Measurements from ENCODE around the gene HOXB7.

DNA sequence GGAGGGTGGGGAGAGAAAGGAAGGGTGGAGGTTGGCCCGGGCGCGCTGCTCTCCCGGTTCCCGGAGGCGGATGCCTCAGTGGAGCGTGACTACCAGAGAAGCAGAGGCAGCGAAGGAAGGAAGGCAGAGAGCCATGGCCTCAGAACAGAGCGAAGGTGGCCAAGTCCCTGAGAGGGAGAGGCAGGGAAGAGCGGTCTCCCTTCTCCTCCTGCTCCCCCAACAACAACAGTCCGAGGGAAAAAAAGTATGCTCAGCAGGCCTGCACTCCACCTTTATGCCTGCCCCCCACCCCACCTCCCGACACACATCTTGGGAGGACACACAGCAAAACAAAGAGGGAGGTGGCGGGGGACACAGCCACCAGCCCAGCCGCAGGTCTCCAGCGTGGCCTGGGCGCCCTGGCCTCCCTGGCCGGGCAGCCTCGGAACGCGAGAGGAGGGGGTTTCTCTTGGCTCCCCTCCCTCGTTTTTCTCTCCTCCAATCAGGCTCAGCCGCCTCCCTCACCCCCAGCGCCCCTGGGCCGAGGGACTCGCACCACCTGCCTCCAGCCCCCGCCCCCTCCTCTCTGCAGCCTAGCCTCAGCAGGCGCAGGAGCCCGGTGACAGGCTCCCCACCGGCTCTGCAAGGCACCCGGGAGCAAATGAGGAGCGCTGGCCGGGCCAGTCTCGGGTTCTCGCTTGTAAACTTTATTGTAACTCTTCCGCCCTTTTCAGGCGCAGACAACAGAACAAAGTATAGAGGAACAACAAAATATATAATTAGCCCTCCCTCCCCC lies 1.1 kb upstream of the HOXB7 start:
- TF ChIP-seq, protein P1, sequence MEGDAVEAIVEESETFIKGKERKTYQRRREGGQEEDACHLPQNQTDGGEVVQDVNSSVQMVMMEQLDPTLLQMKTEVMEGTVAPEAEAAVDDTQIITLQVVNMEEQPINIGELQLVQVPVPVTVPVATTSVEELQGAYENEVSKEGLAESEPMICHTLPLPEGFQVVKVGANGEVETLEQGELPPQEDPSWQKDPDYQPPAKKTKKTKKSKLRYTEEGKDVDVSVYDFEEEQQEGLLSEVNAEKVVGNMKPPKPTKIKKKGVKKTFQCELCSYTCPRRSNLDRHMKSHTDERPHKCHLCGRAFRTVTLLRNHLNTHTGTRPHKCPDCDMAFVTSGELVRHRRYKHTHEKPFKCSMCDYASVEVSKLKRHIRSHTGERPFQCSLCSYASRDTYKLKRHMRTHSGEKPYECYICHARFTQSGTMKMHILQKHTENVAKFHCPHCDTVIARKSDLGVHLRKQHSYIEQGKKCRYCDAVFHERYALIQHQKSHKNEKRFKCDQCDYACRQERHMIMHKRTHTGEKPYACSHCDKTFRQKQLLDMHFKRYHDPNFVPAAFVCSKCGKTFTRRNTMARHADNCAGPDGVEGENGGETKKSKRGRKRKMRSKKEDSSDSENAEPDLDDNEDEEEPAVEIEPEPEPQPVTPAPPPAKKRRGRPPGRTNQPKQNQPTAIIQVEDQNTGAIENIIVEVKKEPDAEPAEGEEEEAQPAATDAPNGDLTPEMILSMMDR (IDR thresholded peaks at IDR 0.05; ENCODE audit: low read depth, low read length, missing input control): no peak
- TF ChIP-seq, protein P2, sequence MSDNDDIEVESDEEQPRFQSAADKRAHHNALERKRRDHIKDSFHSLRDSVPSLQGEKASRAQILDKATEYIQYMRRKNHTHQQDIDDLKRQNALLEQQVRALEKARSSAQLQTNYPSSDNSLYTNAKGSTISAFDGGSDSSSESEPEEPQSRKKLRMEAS (IDR thresholded peaks at IDR 0.05): no peak
- TF ChIP-seq JUND (IDR thresholded peaks at IDR 0.05): no peak
- TF ChIP-seq YY1 (IDR thresholded peaks at IDR 0.05): no peak
- TF ChIP-seq NR2F2 (IDR thresholded peaks at IDR 0.05): no peak
- TF ChIP-seq GABPA (IDR thresholded peaks at IDR 0.05 in 1 of 2, conservative IDR thresholded peaks at IDR 0.05 in 1 of 2): no peak
- no peak for TF ChIP-seq HNF4A (conservative IDR thresholded peaks at IDR 0.05)
- TF ChIP-seq, protein P3, sequence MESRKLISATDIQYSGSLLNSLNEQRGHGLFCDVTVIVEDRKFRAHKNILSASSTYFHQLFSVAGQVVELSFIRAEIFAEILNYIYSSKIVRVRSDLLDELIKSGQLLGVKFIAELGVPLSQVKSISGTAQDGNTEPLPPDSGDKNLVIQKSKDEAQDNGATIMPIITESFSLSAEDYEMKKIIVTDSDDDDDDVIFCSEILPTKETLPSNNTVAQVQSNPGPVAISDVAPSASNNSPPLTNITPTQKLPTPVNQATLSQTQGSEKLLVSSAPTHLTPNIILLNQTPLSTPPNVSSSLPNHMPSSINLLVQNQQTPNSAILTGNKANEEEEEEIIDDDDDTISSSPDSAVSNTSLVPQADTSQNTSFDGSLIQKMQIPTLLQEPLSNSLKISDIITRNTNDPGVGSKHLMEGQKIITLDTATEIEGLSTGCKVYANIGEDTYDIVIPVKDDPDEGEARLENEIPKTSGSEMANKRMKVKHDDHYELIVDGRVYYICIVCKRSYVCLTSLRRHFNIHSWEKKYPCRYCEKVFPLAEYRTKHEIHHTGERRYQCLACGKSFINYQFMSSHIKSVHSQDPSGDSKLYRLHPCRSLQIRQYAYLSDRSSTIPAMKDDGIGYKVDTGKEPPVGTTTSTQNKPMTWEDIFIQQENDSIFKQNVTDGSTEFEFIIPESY (IDR thresholded peaks at IDR 0.05): no peak
- no peak for TF ChIP-seq RAD21 (IDR thresholded peaks at IDR 0.05)
- no peak for TF ChIP-seq EGR1 (IDR thresholded peaks at IDR 0.05; ENCODE audit: low read depth in 2 of 2)
- TF ChIP-seq HNF4G (IDR thresholded peaks at IDR 0.05): no peak
- TF ChIP-seq SP1 (IDR thresholded peaks at IDR 0.05): no peak
- TF ChIP-seq FOXA1 (IDR thresholded peaks at IDR 0.05): no peak
- TF ChIP-seq, protein P4, sequence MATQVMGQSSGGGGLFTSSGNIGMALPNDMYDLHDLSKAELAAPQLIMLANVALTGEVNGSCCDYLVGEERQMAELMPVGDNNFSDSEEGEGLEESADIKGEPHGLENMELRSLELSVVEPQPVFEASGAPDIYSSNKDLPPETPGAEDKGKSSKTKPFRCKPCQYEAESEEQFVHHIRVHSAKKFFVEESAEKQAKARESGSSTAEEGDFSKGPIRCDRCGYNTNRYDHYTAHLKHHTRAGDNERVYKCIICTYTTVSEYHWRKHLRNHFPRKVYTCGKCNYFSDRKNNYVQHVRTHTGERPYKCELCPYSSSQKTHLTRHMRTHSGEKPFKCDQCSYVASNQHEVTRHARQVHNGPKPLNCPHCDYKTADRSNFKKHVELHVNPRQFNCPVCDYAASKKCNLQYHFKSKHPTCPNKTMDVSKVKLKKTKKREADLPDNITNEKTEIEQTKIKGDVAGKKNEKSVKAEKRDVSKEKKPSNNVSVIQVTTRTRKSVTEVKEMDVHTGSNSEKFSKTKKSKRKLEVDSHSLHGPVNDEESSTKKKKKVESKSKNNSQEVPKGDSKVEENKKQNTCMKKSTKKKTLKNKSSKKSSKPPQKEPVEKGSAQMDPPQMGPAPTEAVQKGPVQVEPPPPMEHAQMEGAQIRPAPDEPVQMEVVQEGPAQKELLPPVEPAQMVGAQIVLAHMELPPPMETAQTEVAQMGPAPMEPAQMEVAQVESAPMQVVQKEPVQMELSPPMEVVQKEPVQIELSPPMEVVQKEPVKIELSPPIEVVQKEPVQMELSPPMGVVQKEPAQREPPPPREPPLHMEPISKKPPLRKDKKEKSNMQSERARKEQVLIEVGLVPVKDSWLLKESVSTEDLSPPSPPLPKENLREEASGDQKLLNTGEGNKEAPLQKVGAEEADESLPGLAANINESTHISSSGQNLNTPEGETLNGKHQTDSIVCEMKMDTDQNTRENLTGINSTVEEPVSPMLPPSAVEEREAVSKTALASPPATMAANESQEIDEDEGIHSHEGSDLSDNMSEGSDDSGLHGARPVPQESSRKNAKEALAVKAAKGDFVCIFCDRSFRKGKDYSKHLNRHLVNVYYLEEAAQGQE (IDR thresholded peaks at IDR 0.05): no peak

All from liver (tissue), 3 donors.